Activated naive CD8-positive, alpha-beta T cell treated with anti-CD3 and anti-CD28 coated beads, Interleukin-2, amount 50 U/mL, for 16 hours (primary cell): ENCODE results near the gene FASN.

Source experiments
- DNase-seq: peaks from one replicate; pipeline ENCODE4 v3.0.0-alpha.2; 2020; ENCODE audit warnings: low read depth, low spot score

The FASN gene

GRCh38 chr17:82056729-82057621 lies 41.1 kb downstream of the FASN start:
- DNase-seq: no peak

GRCh38 chr17:82055965-82056728 lies 41.9 kb downstream of the FASN start:
- no peak for DNase-seq

GRCh38 chr17:82055023-82055964 lies 42.7 kb downstream of the FASN start:
- no peak for DNase-seq

- no peak for DNase-seq
Observed at GRCh38 chr17:82054351-82055022, 43.5 kb downstream of the FASN start.

- no peak for DNase-seq
Observed at GRCh38 chr17:82053556-82054263, 44.3 kb downstream of the FASN start.

- DNase-seq: no peak
Observed at GRCh38 chr17:82053130-82053529, 44.9 kb downstream of the FASN start.

GRCh38 chr17:82052638-82053059 lies 45.4 kb downstream of the FASN start:
- no peak for DNase-seq

GRCh38 chr17:82051776-82052637 lies 46.0 kb downstream of the FASN start, which contains the start of the genes GPS1 and RFNG:
GPS1 (plus strand) TSS chr17:82051898; CDS start chr17:82051932, 34 bp downstream.
RFNG (minus strand) TSS chr17:82051811; CDS start chr17:82051766, 45 bp downstream.
- peak; percentile 80 for DNase-seq

GRCh38 chr17:82050761-82051641 lies 47.0 kb downstream of the FASN start:
- DNase-seq: no peak

- no peak for DNase-seq
Observed at GRCh38 chr17:82050152-82050760, 47.8 kb downstream of the FASN start.

- DNase-seq: no peak
Observed at GRCh38 chr17:82049521-82049971, 48.5 kb downstream of the FASN start.

- DNase-seq: no peak
Observed at GRCh38 chr17:82049106-82049505, 48.9 kb downstream of the FASN start.

- DNase-seq: no peak
Observed at GRCh38 chr17:82048571-82048971, 49.5 kb downstream of the FASN start.

- no peak for DNase-seq
Observed at GRCh38 chr17:82047914-82048570, 50.0 kb downstream of the FASN start.

GRCh38 chr17:82047379-82047778 lies 50.7 kb downstream of the FASN start:
- no peak for DNase-seq

GRCh38 chr17:82046903-82047302 lies 51.1 kb downstream of the FASN start:
- no peak for DNase-seq

GRCh38 chr17:82045936-82046484 lies 52.0 kb downstream of the FASN start:
- no peak for DNase-seq
